K562 (cell line): ENCODE results near the gene LRRC43. TPM values are rescaled to one million over a fixed set of nuclear protein-coding genes. Genes with fewer than 3 reads are reported as not detected.

Source experiments
- BHLHE40 ChIP-seq: IDR thresholded peaks from 2 replicates; pipeline ENCODE4 v1.6.1; 2011; ENCODE audit warnings: low read length, improper control_type of control experiment
- FOXA1 ChIP-seq: fragments of 450-650 bp; IDR thresholded peaks from 2 replicates; pipeline ENCODE4 v1.6.1; 2016; ENCODE audit warnings: mild to moderate bottlenecking, borderline replicate concordance
- KDM2B ChIP-seq: fragments of 250-450 bp; sonication (Bioruptor Pico); IDR thresholded peaks from 2 replicates; pipeline ENCODE4 v1.8.0; 2021; ENCODE audit warnings: mild to moderate bottlenecking, moderate library complexity
- L3MBTL2 ChIP-seq: fragments of 450-650 bp; IDR thresholded peaks from 2 replicates; pipeline ENCODE4 v1.6.1; 2016; ENCODE audit warnings: mild to moderate bottlenecking, moderate library complexity
- MAFK ChIP-seq: IDR thresholded peaks from 2 replicates; pipeline ENCODE4 v1.6.1; 2011; ENCODE audit warnings: low read length, improper control_type of control experiment
- MAX ChIP-seq: sonication (generic); formaldehyde crosslinking; IDR thresholded peaks from 2 replicates; pipeline ENCODE4 v1.9.0; 2022; ENCODE audit warnings: mild to moderate bottlenecking, missing genetic modification reagents
- MAZ ChIP-seq, 2 experiments: fragments of 450-650 bp in 1 of 2; sonication (generic) in 1 of 2; formaldehyde crosslinking; IDR thresholded peaks in 1 of 2; conservative IDR thresholded peaks in 1 of 2; 2 replicates each; pipeline versions ENCODE4 v1.4.0 to v1.5.0; 2020; ENCODE audit warnings: mild to moderate bottlenecking in 1 of 2, missing genetic modification reagents in 1 of 2
- PHF8 ChIP-seq: fragments of 200-600 bp; sonication (generic); IDR thresholded peaks from 2 replicates; pipeline ENCODE4 v1.6.1; 2012; ENCODE audit warnings: mixed run types, mild to moderate bottlenecking, inconsistent platforms, low read length, moderate library complexity, borderline replicate concordance
- POLR2G ChIP-seq: fragments of 200-400 bp; formaldehyde crosslinking; IDR thresholded peaks from 2 replicates; pipeline ENCODE4 v1.6.1; 2017; ENCODE audit warnings: low read depth, mild to moderate bottlenecking, antibody characterized with exemption, low read length, moderate library complexity
- RBBP5 ChIP-seq: fragments of 200-600 bp; sonication (generic); IDR thresholded peaks from 2 replicates; pipeline ENCODE4 v1.6.1; 2012; ENCODE audit warnings: borderline replicate concordance, mild to moderate bottlenecking, low read length, control low read depth, inconsistent platforms; ENCODE audit not compliant: insufficient read depth, poor library complexity, severe bottlenecking
- RCOR1 ChIP-seq, 2 experiments: IDR thresholded peaks; 2 replicates each; pipeline ENCODE4 v1.6.1; 2012; ENCODE audit warnings: low read depth in 2 of 2, low read length in 2 of 2, borderline replicate concordance in 1 of 2, improper control_type of control experiment in 1 of 2
- SMARCA4 ChIP-seq: fragments of 450-650 bp; IDR thresholded peaks from 2 replicates; pipeline ENCODE4 v1.6.1; 2016
- TBP ChIP-seq: optimal IDR thresholded peaks from 2 replicates; pipeline ENCODE3; 2011; ENCODE audit warnings: low read depth, low read length, improper control_type of control experiment
- ZNF395 ChIP-seq: fragments of 200-800 bp; sonication (Bioruptor generic); IDR thresholded peaks from 2 replicates; pipeline ENCODE4 v1.6.1; 2017; ENCODE audit warnings: missing genetic modification characterization, missing compliant biosample characterization
- polyA plus RNA-seq, 8 experiments: library from polyadenylated mRNA; depleted of rRNA in 4 of 8; stranded (reverse) in 5 of 8; unstranded in 3 of 8; fragments of >200 nt; fragmentation: Nextera tagmentation in 2 of 8; fragmentation: Illumina TruSeq in 1 of 8; extraction: Ambion mirVana in 2 of 8; extraction: Trizol in 1 of 8; gene quantifications; 2 replicates each; pipeline versions ENCODE4 v1.2.1 to v1.2.3, GENCODE V29; 2011 to 2014; ENCODE audit warnings: inconsistent platforms in 1 of 8, missing spikeins in 1 of 8
- total RNA-seq, 7 experiments: library from RNA; depleted of rRNA in 6 of 7; stranded (reverse); fragments of >200 nt in 6 of 7; fragmentation: Illumina TruSeq in 2 of 7; extraction: Trizol in 2 of 7; gene quantifications; 2 replicates each; pipeline versions ENCODE4 v1.2.1 to v1.2.3, GENCODE V29; 2011 to 2021; ENCODE audit warnings: low replicate concordance in 1 of 7
- TF ChIP-seq, protein P1 (sequence below), 2 experiments: IDR thresholded peaks; 2 replicates each; pipeline ENCODE4 v1.6.1; 2011; ENCODE audit warnings: borderline replicate concordance in 1 of 2, control low read depth in 1 of 2, low read depth in 1 of 2, low read length in 1 of 2, mild to moderate bottlenecking in 1 of 2, mixed read lengths in 1 of 2, moderate library complexity in 1 of 2; ENCODE audit not compliant: insufficient read depth in 1 of 2, insufficient read length in 1 of 2, poor library complexity in 1 of 2, severe bottlenecking in 1 of 2; ENCODE audit errors: extremely low read depth in 1 of 2
- TF ChIP-seq, protein P2 (sequence below): fragments of 450-650 bp; IDR thresholded peaks from 2 replicates; pipeline ENCODE4 v1.6.1; 2017; ENCODE audit warnings: antibody characterized with exemption, mild to moderate bottlenecking
- TF ChIP-seq, protein P3 (sequence below): sonication (generic); formaldehyde crosslinking; IDR thresholded peaks from 2 replicates; pipeline ENCODE4 v1.8.0; 2022; ENCODE audit warnings: missing genetic modification reagents, mild to moderate bottlenecking, moderate library complexity, borderline replicate concordance

LRRC43 gene
- total and polyA plus RNA-seq, 9 of the 15 experiments (the other 6 are each of a cell fraction or from before 2014, with no cell fraction given), result 0.19 TPM; not detected in 8

DNA sequence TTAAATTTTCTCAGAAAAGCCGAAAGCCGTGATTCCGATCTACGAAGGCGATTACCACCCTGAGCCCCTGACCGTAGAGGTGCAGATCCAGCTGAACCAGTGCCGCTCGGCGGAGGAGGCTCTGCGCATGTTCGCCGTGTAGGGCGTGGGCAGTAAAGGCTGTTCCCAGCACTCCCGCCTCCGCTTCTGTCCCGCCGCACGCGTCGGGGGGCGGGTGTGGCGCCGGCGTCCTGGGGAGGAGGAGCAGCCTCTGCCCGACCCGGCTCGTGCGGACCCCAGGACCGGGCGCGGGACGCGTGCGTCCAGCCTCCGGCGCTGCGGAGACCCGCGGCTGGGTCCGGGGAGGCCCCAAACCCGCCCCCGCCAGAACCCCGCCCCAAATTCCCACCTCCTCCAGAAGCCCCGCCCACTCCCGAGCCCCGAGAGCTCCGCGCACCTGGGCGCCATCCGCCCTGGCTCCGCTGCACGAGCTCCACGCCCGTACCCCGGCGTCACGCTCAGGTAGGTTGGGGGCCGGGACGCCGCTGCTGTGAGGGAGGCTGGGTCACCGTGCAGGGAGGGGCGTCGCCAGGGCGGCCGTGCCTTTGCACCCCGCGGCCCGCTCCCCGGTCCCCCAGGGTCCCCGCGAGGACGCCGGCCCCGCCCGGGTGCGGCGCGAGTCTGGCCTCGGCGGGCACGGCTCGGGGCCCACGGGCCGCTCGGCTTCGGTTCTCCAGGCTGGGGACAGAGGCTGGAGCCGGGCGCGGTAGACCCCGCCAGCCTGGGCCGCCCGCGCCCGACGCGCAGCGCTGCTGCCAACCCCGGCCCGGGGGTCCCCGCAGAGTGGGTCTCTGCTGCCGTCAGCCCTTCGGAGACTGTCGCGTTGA lies 20.6 kb downstream of the LRRC43 start, which contains the start of gene B3GNT4 (continued):
- TF ChIP-seq BHLHE40 (peak; percentile 84), ZNF395 (0 out of 2 replicates have a peak, but pooled peaks have one; percentile 41), MAFK (no peak), TBP (peak; percentile 50), SMARCA4 (no peak), L3MBTL2 (peak; percentile 96), MAZ (CRISPR knock-in tag; conservative IDR thresholded peaks at IDR 0.05 in 1 of 2, IDR thresholded peaks at IDR 0.05 in 1 of 2) (peak in 1 of 2 experiments; percentile 55; a peak in 3 of 4 replicates), POLR2G (peak; percentile 73), KDM2B (CRISPR knock-in tag) (0 out of 2 replicates have a peak, but pooled peaks have one; percentile 46), PHF8 (peak; percentile 60; the same call in 1 of the 2 replicates), MAX (CRISPR knock-in tag) (peak; percentile 83), RBBP5 (peak; percentile 10), RCOR1 (IDR thresholded peaks at IDR 0.05; ENCODE audit: borderline replicate concordance in 1 of 2, low read depth in 2 of 2, low read length in 2 of 2) (0 out of 4 replicates have a peak, but pooled peaks of 1 of the 2 experiments have one; percentile 30), FOXA1 (no peak)
- TF ChIP-seq, protein P1, sequence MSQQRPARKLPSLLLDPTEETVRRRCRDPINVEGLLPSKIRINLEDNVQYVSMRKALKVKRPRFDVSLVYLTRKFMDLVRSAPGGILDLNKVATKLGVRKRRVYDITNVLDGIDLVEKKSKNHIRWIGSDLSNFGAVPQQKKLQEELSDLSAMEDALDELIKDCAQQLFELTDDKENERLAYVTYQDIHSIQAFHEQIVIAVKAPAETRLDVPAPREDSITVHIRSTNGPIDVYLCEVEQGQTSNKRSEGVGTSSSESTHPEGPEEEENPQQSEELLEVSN (IDR thresholded peaks at IDR 0.05; ENCODE audit: borderline replicate concordance in 1 of 2, extremely low read depth in 1 of 2, insufficient read depth in 1 of 2, insufficient read length in 1 of 2, low read depth in 1 of 2, low read length in 1 of 2, poor library complexity in 1 of 2, severe bottlenecking in 1 of 2), result peak; percentile 95 to 97
- TF ChIP-seq, protein P2, sequence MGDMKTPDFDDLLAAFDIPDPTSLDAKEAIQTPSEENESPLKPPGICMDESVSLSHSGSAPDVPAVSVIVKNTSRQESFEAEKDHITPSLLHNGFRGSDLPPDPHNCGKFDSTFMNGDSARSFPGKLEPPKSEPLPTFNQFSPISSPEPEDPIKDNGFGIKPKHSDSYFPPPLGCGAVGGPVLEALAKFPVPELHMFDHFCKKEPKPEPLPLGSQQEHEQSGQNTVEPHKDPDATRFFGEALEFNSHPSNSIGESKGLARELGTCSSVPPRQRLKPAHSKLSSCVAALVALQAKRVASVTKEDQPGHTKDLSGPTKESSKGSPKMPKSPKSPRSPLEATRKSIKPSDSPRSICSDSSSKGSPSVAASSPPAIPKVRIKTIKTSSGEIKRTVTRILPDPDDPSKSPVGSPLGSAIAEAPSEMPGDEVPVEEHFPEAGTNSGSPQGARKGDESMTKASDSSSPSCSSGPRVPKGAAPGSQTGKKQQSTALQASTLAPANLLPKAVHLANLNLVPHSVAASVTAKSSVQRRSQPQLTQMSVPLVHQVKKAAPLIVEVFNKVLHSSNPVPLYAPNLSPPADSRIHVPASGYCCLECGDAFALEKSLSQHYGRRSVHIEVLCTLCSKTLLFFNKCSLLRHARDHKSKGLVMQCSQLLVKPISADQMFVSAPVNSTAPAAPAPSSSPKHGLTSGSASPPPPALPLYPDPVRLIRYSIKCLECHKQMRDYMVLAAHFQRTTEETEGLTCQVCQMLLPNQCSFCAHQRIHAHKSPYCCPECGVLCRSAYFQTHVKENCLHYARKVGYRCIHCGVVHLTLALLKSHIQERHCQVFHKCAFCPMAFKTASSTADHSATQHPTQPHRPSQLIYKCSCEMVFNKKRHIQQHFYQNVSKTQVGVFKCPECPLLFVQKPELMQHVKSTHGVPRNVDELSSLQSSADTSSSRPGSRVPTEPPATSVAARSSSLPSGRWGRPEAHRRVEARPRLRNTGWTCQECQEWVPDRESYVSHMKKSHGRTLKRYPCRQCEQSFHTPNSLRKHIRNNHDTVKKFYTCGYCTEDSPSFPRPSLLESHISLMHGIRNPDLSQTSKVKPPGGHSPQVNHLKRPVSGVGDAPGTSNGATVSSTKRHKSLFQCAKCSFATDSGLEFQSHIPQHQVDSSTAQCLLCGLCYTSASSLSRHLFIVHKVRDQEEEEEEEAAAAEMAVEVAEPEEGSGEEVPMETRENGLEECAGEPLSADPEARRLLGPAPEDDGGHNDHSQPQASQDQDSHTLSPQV, result peak; percentile 27; the same call in 1 of the 2 replicates
- TF ChIP-seq, protein P3, sequence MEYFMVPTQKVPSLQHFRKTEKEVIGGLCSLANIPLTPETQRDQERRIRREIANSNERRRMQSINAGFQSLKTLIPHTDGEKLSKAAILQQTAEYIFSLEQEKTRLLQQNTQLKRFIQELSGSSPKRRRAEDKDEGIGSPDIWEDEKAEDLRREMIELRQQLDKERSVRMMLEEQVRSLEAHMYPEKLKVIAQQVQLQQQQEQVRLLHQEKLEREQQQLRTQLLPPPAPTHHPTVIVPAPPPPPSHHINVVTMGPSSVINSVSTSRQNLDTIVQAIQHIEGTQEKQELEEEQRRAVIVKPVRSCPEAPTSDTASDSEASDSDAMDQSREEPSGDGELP, result peak; percentile 76
